ENCODE data around the gene STX2.

DNA sequence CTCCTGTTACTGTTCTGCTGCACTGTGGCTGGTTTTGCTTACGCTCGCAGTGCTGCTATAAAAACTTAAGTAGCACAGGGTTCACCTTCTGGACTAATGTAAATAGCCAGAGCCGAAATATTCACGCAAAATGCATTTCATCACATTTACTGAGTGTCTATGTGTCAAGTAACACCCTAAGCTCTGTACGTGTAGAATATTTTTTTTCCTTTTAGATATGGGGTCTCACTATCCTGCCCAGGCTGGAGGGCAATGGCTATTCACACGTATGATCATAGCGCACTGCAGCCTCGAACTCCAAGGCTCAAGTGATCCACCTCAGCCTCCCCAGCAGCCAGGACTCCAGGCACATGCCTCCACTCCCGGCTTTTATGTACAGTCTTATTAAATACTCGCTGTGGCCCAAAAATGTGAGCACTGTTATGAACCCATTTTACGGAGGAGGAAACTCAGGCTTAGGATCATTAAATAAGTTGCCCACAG lies 62.2 kb downstream of the STX2 start:
- TF ChIP-seq, protein P1, sequence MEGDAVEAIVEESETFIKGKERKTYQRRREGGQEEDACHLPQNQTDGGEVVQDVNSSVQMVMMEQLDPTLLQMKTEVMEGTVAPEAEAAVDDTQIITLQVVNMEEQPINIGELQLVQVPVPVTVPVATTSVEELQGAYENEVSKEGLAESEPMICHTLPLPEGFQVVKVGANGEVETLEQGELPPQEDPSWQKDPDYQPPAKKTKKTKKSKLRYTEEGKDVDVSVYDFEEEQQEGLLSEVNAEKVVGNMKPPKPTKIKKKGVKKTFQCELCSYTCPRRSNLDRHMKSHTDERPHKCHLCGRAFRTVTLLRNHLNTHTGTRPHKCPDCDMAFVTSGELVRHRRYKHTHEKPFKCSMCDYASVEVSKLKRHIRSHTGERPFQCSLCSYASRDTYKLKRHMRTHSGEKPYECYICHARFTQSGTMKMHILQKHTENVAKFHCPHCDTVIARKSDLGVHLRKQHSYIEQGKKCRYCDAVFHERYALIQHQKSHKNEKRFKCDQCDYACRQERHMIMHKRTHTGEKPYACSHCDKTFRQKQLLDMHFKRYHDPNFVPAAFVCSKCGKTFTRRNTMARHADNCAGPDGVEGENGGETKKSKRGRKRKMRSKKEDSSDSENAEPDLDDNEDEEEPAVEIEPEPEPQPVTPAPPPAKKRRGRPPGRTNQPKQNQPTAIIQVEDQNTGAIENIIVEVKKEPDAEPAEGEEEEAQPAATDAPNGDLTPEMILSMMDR (IDR thresholded peaks at IDR 0.05 in 8 of 11, conservative IDR thresholded peaks at IDR 0.05 in 3 of 11), result no peak
- TF ChIP-seq POLR2AphosphoS5 (IDR thresholded peaks at IDR 0.05) (no peak), POLR2A (IDR thresholded peaks at IDR 0.05) (no peak)

Measured in spleen (tissue), 7 donors.